Sigmoid colon (tissue), 4 donors: ENCODE measurements around the gene GRIK1.

Experiments used
- CTCF ChIP-seq, 4 experiments: fragments of 450-650 bp in 3 of 4; fragments of 200-600 bp in 1 of 4; IDR thresholded peaks; one replicate each; pipeline ENCODE4 v1.5.1; 2016 to 2019; ENCODE audit warnings: antibody characterized with exemption in 4 of 4, mild to moderate bottlenecking in 3 of 4, moderate library complexity in 2 of 4
- POLR2A ChIP-seq, 2 donors: fragments of 450-650 bp; IDR thresholded peaks; one replicate each; pipeline ENCODE4 v1.6.1; 2016; ENCODE audit warnings: antibody characterized with exemption in 2 of 2, mild to moderate bottlenecking in 2 of 2, moderate library complexity in 2 of 2
- POLR2AphosphoS5 ChIP-seq, 4 donors: sonication (generic); formaldehyde crosslinking; IDR thresholded peaks; one replicate each; pipeline ENCODE4 v1.6.1; 2017; ENCODE audit warnings: antibody characterized with exemption in 4 of 4

- TF ChIP-seq CTCF (IDR thresholded peaks at IDR 0.05), result no peak
- TF ChIP-seq POLR2AphosphoS5 (IDR thresholded peaks at IDR 0.05), result no peak
- TF ChIP-seq POLR2A (IDR thresholded peaks at IDR 0.05), result no peak
Observed at GRCh38 chr21:29647353-29647781, 292.4 kb downstream of the GRIK1 start.
